Measurements from ENCODE around the gene GIMAP2. TPM values are rescaled to one million over a fixed set of nuclear protein-coding genes. Genes with fewer than 3 reads are reported as not detected.

The GIMAP2 gene
- total and polyA plus RNA-seq, 9 of the 15 experiments (the other 6 are each of a cell fraction or from before 2014, with no cell fraction given) = 0.37 to 1.8 (median 1.2) TPM

GRCh38 chr7:150736864-150737263 is 51.4 kb downstream of the GIMAP2 start:
- WGBS (ENCODE audit: insufficient coverage, low coverage, missing lambda C conversion rate) = 0% methylated on average over 4 of the region's 4 CpGs
- H3K79me2 ChIP-seq (ENCODE audit: control insufficient read depth, insufficient read depth, low read length) = no peaks in the 10 kb centered on the region
- H3K9me3 ChIP-seq (replicated peaks; ENCODE audit: control insufficient read depth, insufficient read depth, low read depth, low read length) = no peaks in the 10 kb centered on the region
- no peaks in the 10 kb centered on the region for H3K36me3 ChIP-seq (ENCODE audit: control insufficient read depth, insufficient read depth, low read length)
- BruUV-seq (replicated peaks) = no TSS peak
- no peak overlapping the region for H2AFZ ChIP-seq (ENCODE audit: low read depth, low read length)
- intact Hi-C loops (cut with micrococcal nuclease) (no loop called here), in situ Hi-C loops (cut with MboI) (no loop called here)
- DNase-seq (ENCODE audit: extremely low read depth in 1 of 4, low spot score in 3 of 4) (no peak), FAIRE-seq (no peak), ATAC-seq (no peak)
- H3K4me3 ChIP-seq = no peak overlapping the region
- no peaks in the 10 kb centered on the region for H3K9me1 ChIP-seq (ENCODE audit: control insufficient read depth, insufficient read depth, low read length)
- H4K20me1 ChIP-seq (replicated peaks; ENCODE audit: control insufficient read depth, insufficient read depth, low read length) = no peaks in the 10 kb centered on the region
- ChIA-PET POLR2A (no interaction called here), CTCF (ENCODE audit: low intra/inter-chr PET ratio) (no interaction called here)
- H3K27ac ChIP-seq (ENCODE audit: extremely low read depth, low read depth, low read length) = no peak overlapping the region
- no peak overlapping the region for H3K4me2 ChIP-seq (ENCODE audit: insufficient read depth, low read length)
- H3K27me3 ChIP-seq (ENCODE audit: control insufficient read depth in 2 of 2, insufficient read depth in 2 of 2, low read length in 2 of 2) = peaks cover 0 to 27% of the 10 kb centered on the region in 2 experiments; a peak in 2 of 5 replicates
- TF ChIP-seq CREB3L1 (IDR thresholded peaks at IDR 0.05; ENCODE audit: borderline replicate concordance, low read depth) (no peak), HMGXB4 (CRISPR knock-in tag; IDR thresholded peaks at IDR 0.05) (no peak), NFYB (IDR thresholded peaks at IDR 0.05; ENCODE audit: extremely low read depth, insufficient read length) (no peak), MXD1 (CRISPR knock-in tag; IDR thresholded peaks at IDR 0.05; ENCODE audit: borderline replicate concordance, poor library complexity, severe bottlenecking) (no peak), RNF2 (IDR thresholded peaks at IDR 0.05) (no peak), GTF2A2 (tag; IDR thresholded peaks at IDR 0.05) (no peak), U2AF2 (optimal IDR thresholded peaks at IDR 0.05; ENCODE audit: low read depth, low read length) (no peak), ZNF134 (CRISPR knock-in tag; conservative IDR thresholded peaks at IDR 0.05) (no peak), ZMIZ1 (IDR thresholded peaks at IDR 0.05; ENCODE audit: low read depth in 2 of 2, low read length in 2 of 2) (no peak), SIN3B (IDR thresholded peaks at IDR 0.05; ENCODE audit: low read depth) (no peak)
- H3K9ac ChIP-seq (ENCODE audit: insufficient read depth in 1 of 2, low read depth in 2 of 2, low read length in 2 of 2) = no peak overlapping the region
- H3K4me1 ChIP-seq (replicated peaks in 1 of 2; ENCODE audit: control insufficient read depth in 2 of 2, insufficient read depth in 2 of 2, low read length in 2 of 2) = no peaks in the 10 kb centered on the region; a peak in 1 of 5 replicates

Measured in K562 (cell line).